ENCODE measurements around the gene STON1. TPM values are rescaled to one million over a fixed set of nuclear protein-coding genes. Genes with fewer than 3 reads are reported as not detected.

The STON1 gene
- total and polyA plus RNA-seq, 2 of the 4 experiments (the other 2 are of a cell fraction) = 4.0 to 5.7 TPM

DNA sequence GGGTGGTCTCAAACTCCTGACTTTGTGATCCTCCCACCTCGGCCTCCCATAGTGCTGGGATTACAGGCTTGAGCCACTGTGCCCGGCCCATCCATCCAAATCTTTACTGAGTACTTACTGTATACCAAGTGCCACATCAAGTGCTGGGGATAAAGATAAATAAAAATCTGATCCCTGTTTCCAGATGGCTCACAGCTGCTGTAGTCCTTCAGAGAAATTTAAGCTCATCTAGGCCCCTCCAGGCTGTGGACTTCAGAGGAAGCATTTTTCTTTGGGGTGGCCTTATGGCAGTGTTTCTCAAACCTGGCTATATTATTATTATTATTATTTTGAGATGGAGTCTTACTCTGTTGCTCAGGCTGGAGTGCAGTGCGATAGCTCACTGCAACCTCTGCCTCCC is 54.0 kb downstream of the STON1 start:
- peaks cover 8% of the 10 kb centered on the region for H3K36me3 ChIP-seq (ENCODE audit: control insufficient read depth, insufficient read depth, low read length)
- intact Hi-C loops (cut with micrococcal nuclease) (no loop called here), dilution Hi-C loops (cut with HindIII; ENCODE audit: low sequenced_read_pairs, unreplicated experiment) (no loop called here), in situ Hi-C loops (cut with MboI; ENCODE audit: low sequenced_read_pairs) (loop anchor here (10.0 kb wide), 1 partner anchor 119 kb away; no protein-coding TSS in a partner anchor)
- no peaks in the 10 kb centered on the region for H4K20me1 ChIP-seq (ENCODE audit: insufficient read depth, low read length)
- H3K18ac ChIP-seq (ENCODE audit: low read depth, low read length) = no peak overlapping the region
- DNase-seq (no peak), ATAC-seq (ENCODE audit: low read depth) (no peak)
- no peak overlapping the region for H3K27ac ChIP-seq (ENCODE audit: insufficient read depth, low read length)
- no peak overlapping the region for H4K5ac ChIP-seq (ENCODE audit: low read depth, low read length)
- H3K9me1 ChIP-seq (ENCODE audit: insufficient read depth, low read length) = no peaks in the 10 kb centered on the region
- H3K56ac ChIP-seq (ENCODE audit: extremely low read depth, insufficient read depth, low read length) = no peak overlapping the region
- no peaks in the 10 kb centered on the region; a peak in 1 of 4 replicates for H3K79me1 ChIP-seq (ENCODE audit: low read depth in 1 of 2, low read length in 2 of 2)
- no peaks in the 10 kb centered on the region for H3K27me3 ChIP-seq (ENCODE audit: control insufficient read depth, insufficient read depth, low read length)
- H2AK9ac ChIP-seq (replicated peaks; ENCODE audit: low read depth, low read length, poor library complexity) = no peak overlapping the region
- no peak overlapping the region for H3K4me2 ChIP-seq (ENCODE audit: low read depth, low read length)
- no peak overlapping the region for H4K91ac ChIP-seq (ENCODE audit: insufficient read depth, low read depth, low read length)
- H3K4me3 ChIP-seq (ENCODE audit: insufficient read depth, low read depth, low read length) = no peak overlapping the region
- no peak overlapping the region for H2BK120ac ChIP-seq (ENCODE audit: low read depth, low read length)
- no peak overlapping the region for H3K23ac ChIP-seq (ENCODE audit: low read depth, low read length)
- WGBS, 2 experiments (ENCODE audit: extremely low coverage in 2 of 2, insufficient read length in 1 of 2) = no CpG with 5 or more reads among the region's 3 CpGs
- POLR2A ChIA-PET (ENCODE audit: unreplicated experiment) = no interaction called here
- no peak overlapping the region for H2BK5ac ChIP-seq (ENCODE audit: low read depth, low read length, poor library complexity, severe bottlenecking)
- H2AK5ac ChIP-seq (ENCODE audit: low read depth, low read length) = no peak overlapping the region
- no peak overlapping the region for H2BK20ac ChIP-seq (ENCODE audit: low read depth, low read length)
- no peak overlapping the region for H3K4ac ChIP-seq (ENCODE audit: low read depth, low read length)
- no TSS peak for BruUV-seq (replicated peaks)
- H3K9ac ChIP-seq (ENCODE audit: low read depth, low read length) = no peak overlapping the region
- no peak overlapping the region for H2BK15ac ChIP-seq (ENCODE audit: low read depth, low read length)
- no peak overlapping the region for H2AFZ ChIP-seq (replicated peaks; ENCODE audit: low read length, poor library complexity)
- H3K4me1 ChIP-seq (ENCODE audit: control insufficient read depth, insufficient read depth, low read length) = peaks cover 2% of the 10 kb centered on the region
- no peak for TF ChIP-seq RAD21 (IDR thresholded peaks at IDR 0.05; ENCODE audit: low read length)
- TF ChIP-seq CTCF (conservative IDR thresholded peaks at IDR 0.05; ENCODE audit: low read depth, low read length) = no peak
- TF ChIP-seq MXI1 (IDR thresholded peaks at IDR 0.05; ENCODE audit: borderline replicate concordance, low read depth, low read length) = no peak
- no peak for TF ChIP-seq CHD1 (IDR thresholded peaks at IDR 0.05; ENCODE audit: low read depth, low read length)
- TF ChIP-seq NFE2L2 (IDR thresholded peaks at IDR 0.05; ENCODE audit: low read depth, low read length) = no peak
- no peak for TF ChIP-seq MAZ (IDR thresholded peaks at IDR 0.05; ENCODE audit: borderline replicate concordance, low read depth, low read length)
- no peak for TF ChIP-seq FOS (IDR thresholded peaks at IDR 0.05; ENCODE audit: low read depth, low read length)
- no peak for TF ChIP-seq POLR2A (IDR thresholded peaks at IDR 0.05; ENCODE audit: low read depth, low read length)
- no peak for TF ChIP-seq ELK1 (IDR thresholded peaks at IDR 0.05; ENCODE audit: borderline replicate concordance, low read depth, low read length)
- TF ChIP-seq CEBPB (IDR thresholded peaks at IDR 0.05; ENCODE audit: low read depth, low read length) = no peak
- TF ChIP-seq RFX5 (IDR thresholded peaks at IDR 0.05; ENCODE audit: low read depth, low read length) = no peak
- TF ChIP-seq BHLHE40 (IDR thresholded peaks at IDR 0.05; ENCODE audit: low read depth, low read length) = no peak
- no peak for TF ChIP-seq RCOR1 (IDR thresholded peaks at IDR 0.05; ENCODE audit: insufficient replicate concordance, low read length)
- TF ChIP-seq USF2 (IDR thresholded peaks at IDR 0.05; ENCODE audit: low read depth, low read length) = no peak
- no peak for TF ChIP-seq SMC3 (IDR thresholded peaks at IDR 0.05; ENCODE audit: low read depth, low read length)
- no peak for TF ChIP-seq MAFK (IDR thresholded peaks at IDR 0.05; ENCODE audit: low read depth, low read length)
- CTCF ChIA-PET = interaction anchor here (0.6 kb wide), 1 partner anchor 1642 kb away, joined by 3 read pairs; no protein-coding TSS in a partner anchor
- no peak overlapping the region for H4K8ac ChIP-seq (ENCODE audit: low read depth in 2 of 2, low read length in 2 of 2)
- no peak overlapping the region for H3K14ac ChIP-seq (replicated peaks; ENCODE audit: low read depth, low read length)
- no peaks in the 10 kb centered on the region for H3K9me3 ChIP-seq (ENCODE audit: control insufficient read depth, insufficient read depth, low read length)
